Epithelial cell of proximal tubule (primary cell): ENCODE results near the gene ULK1. TPM values are rescaled to one million over a fixed set of nuclear protein-coding genes. Genes with fewer than 3 reads are reported as not detected.
"Not testable (repeated sequence)": the region's sequence is repeated elsewhere in the genome, so short reads cannot be mapped to it uniquely, and the experiment has no call there.

ENCODE experiments used
- DNase-seq: peaks from one replicate; pipeline ENCODE4 v3.0.0-alpha.2; 2011; ENCODE audit warnings: low read depth
- H3K4me3 ChIP-seq: 2 replicates; pipeline ENCODE4 v1.5.1; 2011; ENCODE audit warnings: low read depth, mild to moderate bottlenecking, low read length
- CTCF ChIP-seq: conservative IDR thresholded peaks from 2 replicates; pipeline ENCODE4 v1.5.1; 2012; ENCODE audit warnings: low read depth, mild to moderate bottlenecking, low read length
- total RNA-seq: library from RNA; depleted of rRNA; stranded (reverse); fragments of >200 nt; gene quantifications from 2 replicates; pipeline ENCODE4 v1.2.3, GENCODE V29; 2015

The ULK1 gene
- total RNA-seq, 1 donor from 2014 or later, result 11.8 TPM

DNA sequence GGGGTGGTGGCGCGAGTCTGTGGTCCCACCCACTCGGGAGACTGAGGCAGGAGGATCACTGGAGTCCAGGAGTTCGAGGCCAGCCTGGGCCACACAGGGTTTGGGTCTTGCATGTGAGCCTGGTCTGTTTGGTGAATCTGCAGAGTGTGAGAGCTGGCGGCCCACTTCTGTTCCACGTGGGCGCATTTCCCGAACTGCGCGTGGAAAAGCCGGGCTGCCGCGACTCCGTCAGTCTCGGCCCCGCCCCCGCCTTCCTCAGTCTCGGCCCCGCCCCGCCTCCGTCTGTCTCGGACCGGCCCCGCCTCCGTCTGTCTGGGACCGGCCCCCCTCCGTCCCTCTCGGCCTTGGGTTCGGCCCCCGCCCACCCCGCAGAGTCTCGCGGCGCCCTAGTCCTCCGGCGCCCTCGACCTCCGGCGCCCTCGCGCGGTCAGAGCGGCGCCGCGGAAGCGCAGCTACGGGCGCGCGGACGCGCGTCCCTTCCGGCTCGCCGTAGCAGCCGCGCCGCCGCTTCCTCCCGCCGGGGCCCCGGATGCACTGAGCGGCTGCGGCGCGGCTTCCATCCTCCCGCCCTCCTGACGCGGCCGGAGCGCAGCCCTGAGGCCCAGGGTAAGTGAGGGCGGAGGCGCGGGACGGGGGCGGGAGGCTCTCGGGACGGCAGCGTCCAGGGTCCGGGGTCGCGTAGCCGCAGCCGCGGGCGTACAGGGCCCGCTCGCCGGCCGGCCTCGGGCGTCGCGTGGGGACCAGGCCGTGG is 55.2 kb downstream of the ULK1 start, which contains the start of gene EP400:
Gene EP400, plus strand, starts transcription at position 512 of the 751 bp plus-strand sequence. CDS start 10,678 bp downstream, outside the sequence.
- H3K4me3 ChIP-seq, result peak within 1 kb of the TSS; percentile 97
- TF ChIP-seq CTCF, result peak; percentile 34

GRCh38 chr12:131950182-131950913 is 55.9 kb downstream of the ULK1 start:
- peak overlapping the region; percentile 97 for H3K4me3 ChIP-seq
- no peak for DNase-seq
- no peak for TF ChIP-seq CTCF

More for the DNA sequence above, 55.2 kb downstream of the ULK1 start, which contains the start of gene EP400:
- DNase-seq, result peak; percentile 13

DNA sequence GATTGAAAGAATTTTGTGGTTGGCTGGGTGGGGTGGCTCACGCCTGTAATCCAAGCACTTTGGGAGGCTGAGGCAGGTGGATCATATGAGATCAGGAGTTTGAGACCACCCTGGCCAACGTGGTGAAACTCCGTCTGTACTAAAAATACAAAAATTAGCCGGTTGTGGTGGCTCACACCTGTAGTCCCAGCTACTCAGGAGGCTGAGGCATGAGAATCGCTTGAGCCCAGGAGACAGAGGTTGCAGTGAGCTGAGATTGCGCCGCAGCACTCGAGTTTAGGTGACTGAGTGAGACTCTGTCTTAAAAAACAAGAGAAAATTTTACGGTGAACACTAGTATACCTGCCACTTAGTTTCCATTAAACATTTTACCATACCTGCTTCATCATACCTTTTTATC is 59.4 kb downstream of the ULK1 start:
- not testable (repeated sequence) for H3K4me3 ChIP-seq, DNase-seq

DNA sequence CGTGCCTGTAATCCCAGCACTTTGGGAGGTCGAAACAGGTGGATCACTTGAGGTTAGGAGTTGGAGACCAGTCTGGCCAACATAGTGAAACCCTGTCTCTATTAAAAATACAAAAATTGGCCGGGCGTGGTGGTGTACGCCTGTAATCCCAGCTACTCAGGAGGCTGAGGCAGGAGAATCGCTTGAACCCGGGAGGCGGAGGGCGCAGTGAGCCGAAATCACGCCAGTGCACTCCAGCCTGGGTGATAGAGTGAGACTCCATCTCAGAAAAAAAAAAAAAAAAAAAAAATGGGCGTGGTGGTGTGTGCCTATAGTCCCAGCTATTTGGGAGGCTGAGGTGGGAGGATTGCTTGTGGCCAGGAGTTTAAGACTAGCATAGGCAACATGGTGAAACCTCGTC is 60.0 kb downstream of the ULK1 start:
- DNase-seq, H3K4me3 ChIP-seq: not testable (repeated sequence)

- no peak overlapping the region for H3K4me3 ChIP-seq
- no peak for TF ChIP-seq CTCF
- no peak for DNase-seq
Measured at GRCh38 chr12:131959116-131959515, 64.7 kb downstream of the ULK1 start.

DNA sequence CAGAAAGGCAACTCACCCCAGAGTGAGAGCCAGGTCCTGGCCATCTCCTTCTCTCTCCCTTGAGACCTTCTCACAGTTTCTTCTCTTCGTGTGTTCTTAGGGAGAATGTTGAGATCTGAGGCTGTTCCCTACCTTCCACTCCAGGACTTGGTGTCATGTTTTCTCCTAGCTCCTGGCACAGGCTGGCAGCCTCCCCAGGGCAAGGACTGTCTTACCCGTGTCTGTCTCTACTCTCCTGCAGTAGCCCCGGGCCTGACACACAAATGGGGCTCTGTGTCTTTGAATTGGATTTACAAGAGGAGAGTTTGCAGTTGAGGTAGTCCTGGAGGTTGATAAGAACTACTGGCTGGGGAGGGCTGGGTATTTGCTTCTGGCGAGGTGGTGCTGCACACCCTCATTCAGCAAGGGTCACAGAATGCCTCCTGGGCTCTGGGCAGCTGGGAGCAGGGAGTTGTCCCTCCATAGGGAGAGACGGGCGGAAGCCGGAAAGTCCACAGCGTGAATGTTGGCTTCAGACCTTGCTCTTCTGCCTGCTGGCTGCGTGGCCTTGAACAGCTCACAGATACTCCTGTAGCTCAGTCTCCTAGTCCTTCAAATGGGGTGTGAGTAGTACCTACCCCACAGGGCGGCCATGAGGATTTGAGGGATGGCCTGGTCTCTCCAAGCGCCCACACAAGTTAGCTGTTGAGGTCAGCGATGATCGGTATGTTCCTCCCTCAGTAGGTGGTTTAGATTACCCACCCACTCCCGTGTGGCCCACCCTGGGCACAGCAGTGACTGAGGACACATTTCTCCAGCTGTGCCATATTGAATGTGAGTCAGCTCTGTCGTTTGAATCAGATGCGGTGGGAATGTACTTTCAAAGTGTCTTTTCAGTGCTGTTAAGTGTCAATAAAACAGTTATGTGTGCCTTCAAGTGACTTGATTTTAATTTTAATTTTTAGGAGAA is 65.5 kb downstream of the ULK1 start:
- no peak for DNase-seq
- no peak for TF ChIP-seq CTCF
- H3K4me3 ChIP-seq, result no peak overlapping the region

GRCh38 chr12:131960590-131961325 is 66.3 kb downstream of the ULK1 start:
- DNase-seq, H3K4me3 ChIP-seq: not testable (repeated sequence)

DNA sequence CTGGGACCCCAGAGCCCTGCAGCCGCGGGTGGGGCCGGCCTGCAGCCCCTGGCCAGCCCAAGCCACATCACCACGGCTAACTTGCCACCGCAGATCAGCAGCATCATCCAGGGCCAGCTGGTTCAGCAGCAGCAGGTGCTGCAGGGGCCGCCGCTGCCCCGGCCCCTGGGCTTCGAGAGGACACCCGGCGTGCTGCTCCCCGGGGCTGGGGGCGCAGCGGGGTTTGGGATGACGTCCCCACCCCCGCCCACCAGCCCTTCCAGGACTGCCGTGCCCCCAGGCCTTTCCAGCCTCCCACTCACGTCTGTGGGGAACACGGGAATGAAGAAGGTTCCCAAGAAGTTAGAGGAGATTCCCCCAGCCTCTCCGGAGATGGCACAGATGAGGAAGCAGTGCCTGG is 66.9 kb downstream of the ULK1 start:
- H3K4me3 ChIP-seq, DNase-seq: not testable (repeated sequence)
